AG10803 (cell line): Measurements from ENCODE around the gene MMP28.

Source experiments
- DNase-seq: peaks from one replicate; pipeline ENCODE4 v3.0.0; 2010; ENCODE audit warnings: low read depth
- H3K4me3 ChIP-seq: 2 replicates; pipeline ENCODE4 v1.5.1; 2011; ENCODE audit warnings: mild to moderate bottlenecking, low read length, control low read depth
- TF ChIP-seq, protein P1 (sequence below): conservative IDR thresholded peaks from 2 replicates; pipeline ENCODE4 v1.5.1; 2011; ENCODE audit warnings: mild to moderate bottlenecking, low read length, control low read depth, inconsistent platforms

MMP28 gene

DNA sequence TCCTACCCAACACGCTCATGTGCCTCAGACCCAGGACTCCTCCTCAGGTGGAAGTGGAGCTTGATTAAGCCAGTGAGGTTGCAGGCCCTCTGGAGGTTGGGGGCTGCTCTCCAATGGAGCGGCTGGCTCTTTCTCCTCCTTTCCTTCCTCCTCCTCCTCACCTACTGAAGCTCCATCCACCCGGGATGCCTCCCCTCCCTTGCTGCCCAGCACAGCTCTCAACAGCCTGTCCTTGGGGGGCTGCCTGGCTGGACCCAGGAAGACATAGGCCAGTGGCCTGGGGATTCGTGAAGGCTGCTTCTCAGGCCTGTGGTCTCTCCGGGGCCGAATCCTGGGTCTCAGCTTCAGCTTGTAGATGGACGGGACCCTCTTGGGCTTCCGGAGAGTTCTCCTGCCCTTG, 50.6 kb downstream of the MMP28 start:
- no peak overlapping the region for H3K4me3 ChIP-seq
- DNase-seq, result no peak
- TF ChIP-seq, protein P1, sequence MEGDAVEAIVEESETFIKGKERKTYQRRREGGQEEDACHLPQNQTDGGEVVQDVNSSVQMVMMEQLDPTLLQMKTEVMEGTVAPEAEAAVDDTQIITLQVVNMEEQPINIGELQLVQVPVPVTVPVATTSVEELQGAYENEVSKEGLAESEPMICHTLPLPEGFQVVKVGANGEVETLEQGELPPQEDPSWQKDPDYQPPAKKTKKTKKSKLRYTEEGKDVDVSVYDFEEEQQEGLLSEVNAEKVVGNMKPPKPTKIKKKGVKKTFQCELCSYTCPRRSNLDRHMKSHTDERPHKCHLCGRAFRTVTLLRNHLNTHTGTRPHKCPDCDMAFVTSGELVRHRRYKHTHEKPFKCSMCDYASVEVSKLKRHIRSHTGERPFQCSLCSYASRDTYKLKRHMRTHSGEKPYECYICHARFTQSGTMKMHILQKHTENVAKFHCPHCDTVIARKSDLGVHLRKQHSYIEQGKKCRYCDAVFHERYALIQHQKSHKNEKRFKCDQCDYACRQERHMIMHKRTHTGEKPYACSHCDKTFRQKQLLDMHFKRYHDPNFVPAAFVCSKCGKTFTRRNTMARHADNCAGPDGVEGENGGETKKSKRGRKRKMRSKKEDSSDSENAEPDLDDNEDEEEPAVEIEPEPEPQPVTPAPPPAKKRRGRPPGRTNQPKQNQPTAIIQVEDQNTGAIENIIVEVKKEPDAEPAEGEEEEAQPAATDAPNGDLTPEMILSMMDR, result no peak

DNA sequence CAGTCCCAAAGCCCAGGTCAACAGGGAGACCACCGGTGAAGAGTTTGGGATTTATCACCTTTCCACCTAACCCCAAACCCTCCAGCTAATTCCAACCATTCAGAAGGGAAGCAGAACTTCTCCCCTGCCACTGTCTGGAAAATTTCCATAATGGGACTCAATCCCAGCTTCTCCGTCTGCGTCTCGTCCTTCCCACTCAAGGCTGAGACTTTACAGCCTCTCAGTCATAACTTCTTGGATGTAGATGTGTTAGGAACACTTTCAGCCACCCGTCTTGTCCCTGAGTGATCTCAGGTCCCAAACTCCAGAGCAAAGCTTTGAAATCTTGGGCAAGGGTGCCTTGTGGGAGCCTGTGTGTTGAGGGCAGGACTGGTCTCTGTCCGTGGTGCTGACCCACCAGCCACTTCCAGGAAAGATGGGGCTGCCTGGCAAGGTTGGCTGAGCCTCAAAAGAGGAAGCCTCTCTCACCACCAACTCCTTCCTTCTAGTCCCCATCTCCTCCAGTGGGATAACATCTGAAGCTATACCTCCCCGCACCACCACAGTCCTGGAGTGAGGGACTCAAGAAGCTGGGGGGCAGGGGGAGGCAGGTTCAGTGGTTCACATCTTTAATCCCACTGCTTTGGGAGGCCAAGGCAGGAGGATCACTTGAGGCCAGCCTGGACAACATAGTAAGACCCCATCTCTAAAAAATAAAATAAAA, 51.7 kb downstream of the MMP28 start:
- H3K4me3 ChIP-seq, result no peak overlapping the region
- TF ChIP-seq, protein P1, result no peak
- peak; percentile 24 for DNase-seq

DNA sequence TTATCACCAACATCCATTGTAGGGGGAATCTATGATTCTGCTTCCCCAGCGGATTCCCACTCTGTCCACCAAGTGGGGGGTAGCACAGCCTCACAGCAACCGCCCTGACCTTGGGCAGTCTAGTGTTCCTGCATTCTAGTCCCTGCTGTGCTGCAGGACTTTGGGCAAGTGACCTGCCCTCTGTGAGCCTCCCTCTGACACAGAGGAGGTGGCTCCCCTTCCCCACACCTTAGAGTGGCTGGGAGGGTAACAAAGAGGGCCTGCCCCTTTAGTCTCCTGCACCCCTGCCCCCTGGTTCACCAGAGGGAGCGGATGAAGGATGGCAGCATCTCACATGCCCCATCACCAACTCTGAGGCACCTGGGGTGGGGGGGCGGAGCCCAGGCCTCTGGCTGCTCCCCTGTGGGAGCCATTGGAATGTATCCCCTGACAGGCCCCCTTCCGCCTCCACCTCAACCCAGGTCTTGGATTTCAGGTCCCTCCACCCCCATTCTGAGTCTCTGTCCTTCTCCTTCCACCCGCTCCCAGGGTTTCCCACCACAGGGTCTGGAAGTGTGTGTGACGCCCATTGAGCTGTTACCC, 52.5 kb downstream of the MMP28 start:
- DNase-seq, result no peak
- H3K4me3 ChIP-seq, result no peak overlapping the region
- TF ChIP-seq, protein P1, result no peak

DNA sequence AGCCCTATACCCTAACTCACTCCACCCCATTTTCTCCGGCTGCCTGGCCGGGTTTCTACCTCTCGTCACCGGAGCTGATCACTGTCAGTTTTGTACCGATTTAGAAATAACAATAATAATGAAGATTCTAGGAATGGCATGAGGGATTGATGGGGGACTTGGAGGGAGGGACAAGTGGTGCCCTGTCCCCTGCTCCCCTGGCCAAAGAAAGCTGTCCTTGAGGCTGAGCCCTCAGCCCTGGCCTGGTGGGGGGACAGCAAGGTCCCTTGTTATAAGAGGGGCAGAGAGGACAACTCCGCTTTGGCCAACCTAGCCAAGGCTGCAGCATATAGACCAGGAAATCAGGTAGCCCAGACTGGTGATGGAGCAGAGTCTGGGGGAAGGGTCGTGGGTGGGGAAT, 52.9 kb downstream of the MMP28 start:
- TF ChIP-seq, protein P1, result no peak

DNA sequence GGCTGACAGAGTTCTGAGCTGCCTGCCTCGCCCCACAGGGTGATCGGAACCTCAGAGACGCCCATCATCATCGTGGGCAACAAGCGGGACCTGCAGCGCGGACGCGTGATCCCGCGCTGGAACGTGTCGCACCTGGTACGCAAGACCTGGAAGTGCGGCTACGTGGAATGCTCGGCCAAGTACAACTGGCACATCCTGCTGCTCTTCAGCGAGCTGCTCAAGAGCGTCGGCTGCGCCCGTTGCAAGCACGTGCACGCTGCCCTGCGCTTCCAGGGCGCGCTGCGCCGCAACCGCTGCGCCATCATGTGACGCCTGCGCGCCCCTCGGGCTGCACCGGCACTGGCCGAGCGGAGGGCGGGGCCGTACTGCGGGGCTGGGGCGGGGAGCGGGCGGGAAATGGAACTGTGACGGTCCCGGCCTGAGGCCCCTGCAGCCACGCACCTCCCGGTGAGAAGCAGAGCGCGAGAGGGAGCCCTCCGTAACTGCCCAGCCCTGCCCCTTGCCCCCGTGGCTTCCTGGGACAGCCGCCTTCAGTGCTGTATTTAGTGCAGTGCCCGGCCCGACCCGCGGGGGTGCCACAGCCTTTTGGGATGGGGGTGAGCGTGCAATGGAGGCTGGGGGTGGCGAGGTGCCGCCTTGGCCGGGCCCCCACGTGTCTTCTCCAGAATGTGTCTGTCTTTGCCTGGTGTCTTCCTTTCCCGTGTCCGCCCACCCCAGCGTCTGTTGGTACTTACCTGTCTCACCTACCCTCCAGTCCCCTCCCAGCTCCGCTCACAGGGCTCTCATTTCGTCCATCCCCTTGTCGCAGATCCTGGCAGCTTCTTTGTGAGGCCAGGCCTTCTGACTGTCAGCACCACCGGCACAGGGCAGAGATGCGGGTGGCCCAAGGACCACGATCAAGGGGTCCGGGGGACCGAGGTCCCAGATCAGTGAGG, 54.2 kb downstream of the MMP28 start:
- DNase-seq, result no peak
- H3K4me3 ChIP-seq, result no peak overlapping the region

More for the DNA sequence above, 52.9 kb downstream of the MMP28 start:
- DNase-seq, result no peak
- no peak overlapping the region for H3K4me3 ChIP-seq

DNA sequence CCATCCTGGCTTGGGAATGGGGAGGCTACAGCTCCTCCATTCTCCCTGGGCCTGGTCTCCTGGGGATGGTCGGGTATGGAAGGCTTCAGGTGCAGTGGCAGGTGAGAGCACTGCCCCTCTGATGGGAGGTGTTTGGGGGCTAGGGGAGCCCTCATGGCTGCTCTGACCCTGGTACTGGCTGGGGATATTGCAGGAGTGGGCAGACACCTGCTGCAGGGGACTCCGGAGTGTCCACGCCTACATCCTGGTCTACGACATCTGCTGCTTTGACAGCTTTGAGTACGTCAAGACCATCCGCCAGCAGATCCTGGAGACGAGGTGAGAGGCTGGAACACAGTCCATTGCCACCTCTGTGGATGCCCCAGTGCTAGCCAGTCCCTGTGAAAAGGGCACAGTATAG, 55.2 kb downstream of the MMP28 start:
- H3K4me3 ChIP-seq, result no peak overlapping the region
- no peak for DNase-seq
- TF ChIP-seq, protein P1, result no peak

More for the DNA sequence above, 54.2 kb downstream of the MMP28 start:
- TF ChIP-seq, protein P1, result no peak
